HepG2 (cell line): Measurements from ENCODE around the gene SYT13.

ENCODE experiments used
- CTCF ChIP-seq: sonication (generic); formaldehyde crosslinking; IDR thresholded peaks from 2 replicates; pipeline ENCODE4 v1.5.0; 2020; ENCODE audit warnings: mild to moderate bottlenecking, missing genetic modification reagents, moderate library complexity
- FOXK2 ChIP-seq: fragments of 450-650 bp; IDR thresholded peaks from 2 replicates; pipeline ENCODE4 v1.6.1; 2016
- KDM3A ChIP-seq: IDR thresholded peaks from 2 replicates; pipeline ENCODE4 v1.6.1; 2018; ENCODE audit warnings: low read depth, missing compliant biosample characterization
- STAT5B ChIP-seq: sonication (generic); formaldehyde crosslinking; IDR thresholded peaks from 2 replicates; pipeline ENCODE4 v1.4.0; 2020; ENCODE audit warnings: missing genetic modification reagents
- TAF1 ChIP-seq: sonication (generic); formaldehyde crosslinking; IDR thresholded peaks from 2 replicates; pipeline ENCODE4 v1.4.0; 2020; ENCODE audit warnings: missing genetic modification reagents
- ZNF790 ChIP-seq: sonication (generic); formaldehyde crosslinking; IDR thresholded peaks from 2 replicates; pipeline ENCODE4 v1.8.0; 2022; ENCODE audit warnings: missing genetic modification reagents, mild to moderate bottlenecking, borderline replicate concordance
- ZZZ3 ChIP-seq: sonication (generic); formaldehyde crosslinking; IDR thresholded peaks from 2 replicates; pipeline ENCODE4 v1.4.0; 2020; ENCODE audit warnings: missing genetic modification reagents, mild to moderate bottlenecking, borderline replicate concordance
- TF ChIP-seq, protein P1 (sequence below): sonication (generic); formaldehyde crosslinking; IDR thresholded peaks from 2 replicates; pipeline ENCODE4 v1.4.0; 2020; ENCODE audit warnings: missing genetic modification reagents, borderline replicate concordance
- TF ChIP-seq, protein P2 (sequence below): sonication (generic); formaldehyde crosslinking; IDR thresholded peaks from 2 replicates; pipeline ENCODE4 v1.4.0; 2020; ENCODE audit warnings: missing genetic modification reagents

- TF ChIP-seq FOXK2 = no peak
- TF ChIP-seq STAT5B (CRISPR knock-in tag) = no peak
- TF ChIP-seq CTCF (CRISPR knock-in tag) = no peak
- no peak for TF ChIP-seq KDM3A (CRISPR knock-in tag)
- TF ChIP-seq TAF1 (CRISPR knock-in tag) = no peak
- TF ChIP-seq, protein P1, sequence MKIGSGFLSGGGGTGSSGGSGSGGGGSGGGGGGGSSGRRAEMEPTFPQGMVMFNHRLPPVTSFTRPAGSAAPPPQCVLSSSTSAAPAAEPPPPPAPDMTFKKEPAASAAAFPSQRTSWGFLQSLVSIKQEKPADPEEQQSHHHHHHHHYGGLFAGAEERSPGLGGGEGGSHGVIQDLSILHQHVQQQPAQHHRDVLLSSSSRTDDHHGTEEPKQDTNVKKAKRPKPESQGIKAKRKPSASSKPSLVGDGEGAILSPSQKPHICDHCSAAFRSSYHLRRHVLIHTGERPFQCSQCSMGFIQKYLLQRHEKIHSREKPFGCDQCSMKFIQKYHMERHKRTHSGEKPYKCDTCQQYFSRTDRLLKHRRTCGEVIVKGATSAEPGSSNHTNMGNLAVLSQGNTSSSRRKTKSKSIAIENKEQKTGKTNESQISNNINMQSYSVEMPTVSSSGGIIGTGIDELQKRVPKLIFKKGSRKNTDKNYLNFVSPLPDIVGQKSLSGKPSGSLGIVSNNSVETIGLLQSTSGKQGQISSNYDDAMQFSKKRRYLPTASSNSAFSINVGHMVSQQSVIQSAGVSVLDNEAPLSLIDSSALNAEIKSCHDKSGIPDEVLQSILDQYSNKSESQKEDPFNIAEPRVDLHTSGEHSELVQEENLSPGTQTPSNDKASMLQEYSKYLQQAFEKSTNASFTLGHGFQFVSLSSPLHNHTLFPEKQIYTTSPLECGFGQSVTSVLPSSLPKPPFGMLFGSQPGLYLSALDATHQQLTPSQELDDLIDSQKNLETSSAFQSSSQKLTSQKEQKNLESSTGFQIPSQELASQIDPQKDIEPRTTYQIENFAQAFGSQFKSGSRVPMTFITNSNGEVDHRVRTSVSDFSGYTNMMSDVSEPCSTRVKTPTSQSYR (CRISPR knock-in tag) = no peak
- TF ChIP-seq, protein P2, sequence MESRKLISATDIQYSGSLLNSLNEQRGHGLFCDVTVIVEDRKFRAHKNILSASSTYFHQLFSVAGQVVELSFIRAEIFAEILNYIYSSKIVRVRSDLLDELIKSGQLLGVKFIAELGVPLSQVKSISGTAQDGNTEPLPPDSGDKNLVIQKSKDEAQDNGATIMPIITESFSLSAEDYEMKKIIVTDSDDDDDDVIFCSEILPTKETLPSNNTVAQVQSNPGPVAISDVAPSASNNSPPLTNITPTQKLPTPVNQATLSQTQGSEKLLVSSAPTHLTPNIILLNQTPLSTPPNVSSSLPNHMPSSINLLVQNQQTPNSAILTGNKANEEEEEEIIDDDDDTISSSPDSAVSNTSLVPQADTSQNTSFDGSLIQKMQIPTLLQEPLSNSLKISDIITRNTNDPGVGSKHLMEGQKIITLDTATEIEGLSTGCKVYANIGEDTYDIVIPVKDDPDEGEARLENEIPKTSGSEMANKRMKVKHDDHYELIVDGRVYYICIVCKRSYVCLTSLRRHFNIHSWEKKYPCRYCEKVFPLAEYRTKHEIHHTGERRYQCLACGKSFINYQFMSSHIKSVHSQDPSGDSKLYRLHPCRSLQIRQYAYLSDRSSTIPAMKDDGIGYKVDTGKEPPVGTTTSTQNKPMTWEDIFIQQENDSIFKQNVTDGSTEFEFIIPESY (CRISPR knock-in tag) = no peak
- TF ChIP-seq ZZZ3 (CRISPR knock-in tag) = no peak
- TF ChIP-seq ZNF790 (CRISPR knock-in tag) = no peak
Observed at GRCh38 chr11:45314900-45315299, 28.8 kb upstream of the SYT13 start.
